Motor neuron (in vitro differentiated cells): ENCODE measurements around the gene CCL25. TPM values are rescaled to one million over a fixed set of nuclear protein-coding genes. Genes with fewer than 3 reads are reported as not detected.
"Not testable (repeated sequence)": the region's sequence is repeated elsewhere in the genome, so short reads cannot be mapped to it uniquely, and the experiment has no call there.

Source experiments
- ATAC-seq, 8 experiments: fragments of 200-7000 bp; cut with Tn5 transposase; replicated peaks in 6 of 8; 2 replicates each; pipeline ENCODE4 v1.8.0; 2021; ENCODE audit warnings: mild to moderate bottlenecking in 8 of 8, moderate library complexity in 8 of 8
- H3K27ac ChIP-seq, 2 donors: fragments of 250-450 bp; sonication (Bioruptor Pico); 2 replicates each; pipeline ENCODE4 v1.9.0; 2021; ENCODE audit warnings: antibody characterized with exemption in 2 of 2, mild to moderate bottlenecking in 2 of 2, moderate library complexity in 1 of 2
- H3K4me1 ChIP-seq, 2 donors: fragments of 250-450 bp; sonication (Bioruptor Pico); replicated peaks in 1 of 2; 2 replicates each; pipeline ENCODE4 v1.6.1; 2021; ENCODE audit warnings: antibody characterized with exemption in 2 of 2, mild to moderate bottlenecking in 2 of 2, moderate library complexity in 1 of 2
- H3K4me3 ChIP-seq, 5 donors: fragments of 250-450 bp; sonication (Bioruptor Pico); 2 replicates each; pipeline ENCODE4 v1.9.0; 2021; ENCODE audit warnings: antibody characterized with exemption in 5 of 5, mild to moderate bottlenecking in 5 of 5, moderate library complexity in 4 of 5
- WGBS, 10 experiments: fragments of 450-650 bp; shearing (Covaris generic); methylation state at CpG; one replicate each; pipeline ENCODE4 v1.0.0; 2022; 5-methylcytosine and 5-hydroxymethylcytosine counted together
- in situ Hi-C, 9 experiments: fragments of 400-800 bp; cut with MboI; loops; one replicate each; pipeline ENCODE4 v1.15.0; 2021; ENCODE audit warnings: low sequenced_read_pairs in 9 of 9, low pct_unique_long_range_greater_than_20kb in 2 of 9; ENCODE audit not compliant: unreplicated experiment in 9 of 9
- total RNA-seq, 8 experiments: library from RNA; unstranded; fragments of 300-600 nt; gene quantifications; 2 replicates each; pipeline versions ENCODE4 v1.2.3 to v1.2.4, GENCODE V29; 2022

The CCL25 gene
- total RNA-seq, 8 experiments from 2014 or later = 0.41 to 1.3 (median 0.75) TPM; not detected in 4

GRCh38 chr19:8030960-8031359 lies 21.6 kb upstream of the CCL25 start:
- 8 to 100% (median 86%) methylated on average over 1 to 6 of the region's 8 CpGs; no CpG with 5 or more reads in 3 of the 10 experiments for WGBS, 10 experiments
- peak in 2 of 8 experiments; percentile 12 to 85 for ATAC-seq
- H3K4me3 ChIP-seq = no peak overlapping the region
- no peak overlapping the region for H3K27ac ChIP-seq
- peaks cover 5 to 11% of the 10 kb centered on the region in 2 donors for H3K4me1 ChIP-seq
- in situ Hi-C loops = no loop called here

- ATAC-seq = not testable (repeated sequence)
Measured at GRCh38 chr19:8033287-8034177, 19.0 kb upstream of the CCL25 start.

GRCh38 chr19:8034178-8034525 lies 18.4 kb upstream of the CCL25 start:
- peak in 1 of 8 experiments; percentile 67 for ATAC-seq
- WGBS, 10 experiments = 0 to 100% (median 86%) methylated on average over 1 to 5 of the region's 6 CpGs; no CpG with 5 or more reads in 1 of the 10 experiments
- Histone ChIP-seq H3K4me3 (no peak overlapping the region), H3K27ac (no peak overlapping the region), H3K4me1 (peaks cover 4 to 5% of the 10 kb centered on the region in 2 donors)
- in situ Hi-C loops = no loop called here

More at GRCh38 chr19:8033287-8034177, 19.0 kb upstream of the CCL25 start:
- in situ Hi-C loops, H3K27ac ChIP-seq, H3K4me3 ChIP-seq: not testable (repeated sequence)
- peaks cover 5 to 11% of the 10 kb centered on the region in 2 donors for H3K4me1 ChIP-seq
- WGBS, 10 experiments = 22 to 100% (median 88%) methylated on average over 1 to 15 of the region's 22 CpGs; no CpG with 5 or more reads in 2 of the 10 experiments

GRCh38 chr19:8036434-8037099 lies 16.0 kb upstream of the CCL25 start:
- 9 to 100% (median 70%) methylated on average over 1 to 7 of the region's 7 CpGs for WGBS, 10 experiments
- in situ Hi-C loops = no loop called here
- ATAC-seq = no peak
- H3K27ac ChIP-seq = no peak overlapping the region
- H3K4me1 ChIP-seq = no peaks in the 10 kb centered on the region
- H3K4me3 ChIP-seq = no peak overlapping the region

GRCh38 chr19:8038815-8039214 lies 13.7 kb upstream of the CCL25 start:
- no peaks in the 10 kb centered on the region for H3K4me1 ChIP-seq
- ATAC-seq = no peak
- no peak overlapping the region for H3K27ac ChIP-seq
- in situ Hi-C loops = no loop called here
- no peak overlapping the region for H3K4me3 ChIP-seq
- 32 to 100% (median 52%) methylated on average over 1 to 5 of the region's 6 CpGs; no CpG with 5 or more reads in 3 of the 10 experiments for WGBS, 10 experiments

GRCh38 chr19:8039231-8039630 lies 13.3 kb upstream of the CCL25 start:
- Histone ChIP-seq H3K27ac (no peak overlapping the region), H3K4me1 (no peaks in the 10 kb centered on the region), H3K4me3 (no peak overlapping the region)
- WGBS, 10 experiments = 64 to 100% (median 71%) methylated on average over 1 to 3 of the region's 3 CpGs; no CpG with 5 or more reads in 5 of the 10 experiments
- ATAC-seq = no peak
- in situ Hi-C loops = no loop called here

GRCh38 chr19:8041531-8041931 lies 11.0 kb upstream of the CCL25 start:
- in situ Hi-C loops = no loop called here
- no peaks in the 10 kb centered on the region for H3K4me1 ChIP-seq
- H3K4me3 ChIP-seq = no peak overlapping the region
- WGBS, 10 experiments = 52 to 100% (median 65%) methylated on average over 1 to 4 of the region's 7 CpGs; no CpG with 5 or more reads in 4 of the 10 experiments
- no peak overlapping the region for H3K27ac ChIP-seq
- peak in 3 of 8 experiments; percentile 23 to 51 (median 48) for ATAC-seq

GRCh38 chr19:8042900-8043299 lies 9.7 kb upstream of the CCL25 start:
- Histone ChIP-seq H3K4me3 (no peak overlapping the region), H3K27ac (no peak overlapping the region), H3K4me1 (no peaks in the 10 kb centered on the region)
- ATAC-seq = no peak
- in situ Hi-C loops = no loop called here
- 40 to 100% (median 80%) methylated on average over 1 to 5 of the region's 9 CpGs; no CpG with 5 or more reads in 1 of the 10 experiments for WGBS, 10 experiments

GRCh38 chr19:8044018-8044417 lies 8.5 kb upstream of the CCL25 start:
- in situ Hi-C loops = no loop called here
- 80 to 100% (median 89%) methylated on average over 1 to 6 of the region's 10 CpGs; no CpG with 5 or more reads in 6 of the 10 experiments for WGBS, 10 experiments
- no peak for ATAC-seq
- Histone ChIP-seq H3K4me1 (no peaks in the 10 kb centered on the region), H3K4me3 (no peak overlapping the region), H3K27ac (no peak overlapping the region)

- H3K27ac ChIP-seq = no peak overlapping the region
- no peak overlapping the region for H3K4me3 ChIP-seq
- in situ Hi-C loops = no loop called here
- WGBS, 10 experiments = 0 to 89% (median 63%) methylated on average over 1 to 5 of the region's 10 CpGs; no CpG with 5 or more reads in 3 of the 10 experiments
- no peak for ATAC-seq
- no peaks in the 10 kb centered on the region for H3K4me1 ChIP-seq
Measured at GRCh38 chr19:8045872-8046568, 6.5 kb upstream of the CCL25 start.

GRCh38 chr19:8046569-8047165 lies 5.9 kb upstream of the CCL25 start:
- ATAC-seq = no peak
- in situ Hi-C loops = no loop called here
- 0 to 83% (median 60%) methylated on average over 1 of the region's 3 CpGs; no CpG with 5 or more reads in 3 of the 10 experiments for WGBS, 10 experiments
- no peak overlapping the region for H3K4me3 ChIP-seq
- H3K4me1 ChIP-seq = no peaks in the 10 kb centered on the region
- H3K27ac ChIP-seq = no peak overlapping the region

- Histone ChIP-seq H3K4me3 (peak overlapping the region; percentile 23 to 29 (median 25)), H3K4me1 (no peaks in the 10 kb centered on the region), H3K27ac (no peak overlapping the region)
- peak; percentile 93 to 97 (median 95) for ATAC-seq
- WGBS, 10 experiments = 0 to 76% (median 50%) methylated on average over 2 to 5 of the region's 49 CpGs; no CpG with 5 or more reads in 7 of the 10 experiments
- in situ Hi-C loops = no loop called here
Measured at GRCh38 chr19:8050274-8051096, 2.1 kb upstream of the CCL25 start.
